Mesendoderm (in vitro differentiated cells): ENCODE results near the gene GRK2. TPM values are rescaled to one million over a fixed set of nuclear protein-coding genes. Genes with fewer than 3 reads are reported as not detected.

Source experiments
- DNase-seq: peaks from one replicate; pipeline ENCODE4 v3.0.0; 2013
- H2AK5ac ChIP-seq: 2 replicates; pipeline ENCODE4 v1.6.1; 2013; ENCODE audit warnings: low read length, inconsistent platforms
- H2BK120ac ChIP-seq: 2 replicates; pipeline ENCODE4 v1.6.1; 2013; ENCODE audit warnings: low read depth, mild to moderate bottlenecking, low read length, moderate library complexity, mixed read lengths
- H2BK15ac ChIP-seq: replicated peaks from 2 replicates; pipeline ENCODE4 v1.6.1; 2013; ENCODE audit warnings: low read depth, mild to moderate bottlenecking, moderate library complexity
- H2BK5ac ChIP-seq: 2 replicates; pipeline ENCODE4 v1.6.1; 2013; ENCODE audit warnings: low read length, inconsistent platforms
- H3K18ac ChIP-seq: 2 replicates; pipeline ENCODE4 v1.6.1; 2013; ENCODE audit warnings: mild to moderate bottlenecking, low read length, mixed read lengths
- H3K23ac ChIP-seq: one replicate; pipeline ENCODE4 v1.6.1; 2013; ENCODE audit warnings: low read length
- H3K27ac ChIP-seq: 2 replicates; pipeline ENCODE4 v1.5.1; 2013; ENCODE audit warnings: low read depth, mild to moderate bottlenecking, inconsistent platforms, low read length, moderate library complexity
- H3K27me3 ChIP-seq: 2 replicates; pipeline ENCODE4 v1.6.1; 2013; ENCODE audit warnings: low read length, control low read depth, mild to moderate bottlenecking, inconsistent platforms; ENCODE audit not compliant: insufficient read depth, poor library complexity
- H3K36me3 ChIP-seq: 2 replicates; pipeline ENCODE4 v1.6.1; 2013; ENCODE audit warnings: low read length, inconsistent platforms; ENCODE audit not compliant: control insufficient read depth, insufficient read depth
- H3K4ac ChIP-seq: one replicate; pipeline ENCODE4 v1.6.1; 2013; ENCODE audit warnings: low read depth, mild to moderate bottlenecking, low read length, moderate library complexity
- H3K4me1 ChIP-seq: 2 replicates; pipeline ENCODE4 v1.6.1; 2013; ENCODE audit warnings: low read depth, low read length, inconsistent platforms; ENCODE audit not compliant: control insufficient read depth
- H3K4me2 ChIP-seq: 2 replicates; pipeline ENCODE4 v1.6.1; 2013; ENCODE audit warnings: low read length
- H3K4me3 ChIP-seq: 2 replicates; pipeline ENCODE4 v1.5.1; 2013; ENCODE audit warnings: mild to moderate bottlenecking, low read length
- H3K56ac ChIP-seq: one replicate; pipeline ENCODE4 v1.6.1; 2013; ENCODE audit warnings: low read length
- H3K79me1 ChIP-seq: 2 replicates; pipeline ENCODE4 v1.6.1; 2013; ENCODE audit warnings: low read length, inconsistent platforms
- H3K79me2 ChIP-seq: 2 replicates; pipeline ENCODE4 v1.6.1; 2013; ENCODE audit warnings: mild to moderate bottlenecking, low read length; ENCODE audit not compliant: control insufficient read depth, insufficient read depth
- H3K9ac ChIP-seq: 2 replicates; pipeline ENCODE4 v1.6.1; 2013; ENCODE audit warnings: low read length, inconsistent platforms
- H4K5ac ChIP-seq: one replicate; pipeline ENCODE4 v1.6.1; 2013; ENCODE audit warnings: low read length
- H4K8ac ChIP-seq: one replicate; pipeline ENCODE4 v1.6.1; 2013; ENCODE audit warnings: low read depth, mild to moderate bottlenecking, control low read depth, low read length, moderate library complexity
- WGBS: extraction: QIAGEN DNeasy Blood & Tissue Kit; methylation state at CpG from one replicate; pipeline ENCODE4 v1.1.7; 2013; ENCODE audit warnings: low lambda C conversion rate, missing lambda C conversion rate; ENCODE audit not compliant: insufficient coverage; ENCODE audit errors: extremely low coverage; 5-methylcytosine and 5-hydroxymethylcytosine counted together
- polyA plus RNA-seq, 2 experiments: library from polyadenylated mRNA; stranded (reverse); fragments of 200-250 nt; gene quantifications; one replicate each; pipeline ENCODE4 v1.2.3, GENCODE V29; 2013

GRK2 gene
- polyA plus RNA-seq (2013, experiment 1 of 2): 30.4 TPM
- 30.6 TPM for polyA plus RNA-seq (2013, experiment 2 of 2)

DNA sequence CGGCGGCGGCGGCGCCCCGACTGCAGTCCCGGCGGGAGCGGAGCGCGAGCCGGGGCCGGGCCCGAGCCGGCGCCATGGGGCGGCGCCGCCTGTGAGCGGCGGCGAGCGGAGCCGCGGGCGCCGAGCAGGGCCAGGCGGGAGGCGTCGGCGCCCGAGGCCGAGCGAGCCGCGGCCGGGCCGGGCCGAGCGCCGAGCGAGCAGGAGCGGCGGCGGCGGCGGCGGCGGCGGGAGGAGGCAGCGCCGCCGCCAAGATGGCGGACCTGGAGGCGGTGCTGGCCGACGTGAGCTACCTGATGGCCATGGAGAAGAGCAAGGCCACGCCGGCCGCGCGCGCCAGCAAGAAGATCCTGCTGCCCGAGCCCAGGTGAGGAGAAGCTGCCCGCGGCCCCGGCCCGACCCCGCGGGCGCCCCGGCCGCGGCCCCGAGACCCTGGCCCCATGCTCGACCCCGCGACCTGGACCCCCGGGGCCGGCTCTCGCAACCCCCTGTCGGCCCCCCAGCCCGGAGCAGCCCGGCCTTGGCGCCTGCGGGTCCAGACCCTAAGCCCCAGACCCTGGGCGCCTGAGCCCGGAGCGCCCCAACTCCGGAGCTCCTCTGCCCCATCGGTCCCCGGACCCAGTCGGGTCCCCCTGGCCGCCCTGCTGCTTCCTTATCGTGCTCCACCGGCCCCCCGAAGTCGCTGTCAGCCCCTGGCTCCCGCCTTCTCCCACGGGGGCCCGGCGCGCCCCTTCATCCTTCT is at the start of gene GRK2:
Gene GRK2, plus strand, starts transcription at position 25 of the 739 bp plus-strand sequence. Its CDS starts 227 bp downstream, at position 252.
- peak; percentile 58 for DNase-seq
- Histone ChIP-seq H3K9ac (peak within 1 kb of the TSS; percentile 91), H3K27me3 (no peaks in the 10 kb centered on the region), H2AK5ac (peak within 1 kb of the TSS; percentile 85), H3K27ac (no peak within 1 kb of the TSS), H3K4me1 (peaks cover 27% of the 10 kb centered on the region), H3K79me1 (peaks cover 34% of the 10 kb centered on the region), H4K5ac (no peak within 1 kb of the TSS), H2BK120ac (peak within 1 kb of the TSS; percentile 6), H3K4me3 (peak within 1 kb of the TSS; percentile 66), H3K79me2 (peaks cover 38% of the 10 kb centered on the region), H3K56ac (peak within 1 kb of the TSS; percentile 96), H3K4ac (peak within 1 kb of the TSS; percentile 96), H2BK5ac (no peak within 1 kb of the TSS), H3K18ac (peak within 1 kb of the TSS; percentile 85), H3K4me2 (peak within 1 kb of the TSS; percentile 94), H3K36me3 (peaks cover 3% of the 10 kb centered on the region), H2BK15ac (no peak within 1 kb of the TSS), H3K23ac (peak within 1 kb of the TSS; percentile 100), H4K8ac (peak within 1 kb of the TSS; percentile 13)
- no CpG with 5 or more reads among the region's 103 CpGs for whole genome bisulfite sequencing

DNA sequence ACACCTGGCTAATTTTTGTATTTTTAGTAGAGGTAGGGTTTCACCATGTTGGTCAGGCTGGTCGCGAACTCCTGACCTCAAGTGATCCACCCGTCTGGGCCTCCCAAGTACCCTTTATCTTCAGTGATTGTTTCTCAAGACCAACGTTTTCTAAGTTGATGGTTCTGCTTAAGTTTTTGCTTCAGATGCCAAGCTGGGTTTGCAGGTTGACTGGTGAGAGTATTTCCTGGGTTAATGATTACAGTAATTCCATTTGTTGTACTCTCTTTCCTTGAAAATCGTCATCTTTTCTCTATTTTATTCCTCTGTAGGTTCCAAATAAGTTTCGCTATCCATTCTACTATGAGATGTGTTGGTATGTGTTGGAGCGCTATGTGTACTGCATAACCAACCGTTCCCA is 38.5 kb upstream of the GRK2 start:
- H3K4ac ChIP-seq: no peak overlapping the region
- no peaks in the 10 kb centered on the region for H3K27me3 ChIP-seq
- no peak overlapping the region for H3K18ac ChIP-seq
- H3K4me3 ChIP-seq: no peak overlapping the region
- H3K4me2 ChIP-seq: no peak overlapping the region
- no peaks in the 10 kb centered on the region for H3K79me2 ChIP-seq
- WGBS: no CpG with 5 or more reads among the region's 8 CpGs
- no peak overlapping the region for H2BK15ac ChIP-seq
- H2BK120ac ChIP-seq: no peak overlapping the region
- no peaks in the 10 kb centered on the region for H3K79me1 ChIP-seq
- no peak overlapping the region for H4K8ac ChIP-seq
- H3K4me1 ChIP-seq: no peaks in the 10 kb centered on the region
- H3K27ac ChIP-seq: no peak overlapping the region
- H4K5ac ChIP-seq: no peak overlapping the region
- no peak overlapping the region for H2BK5ac ChIP-seq
- DNase-seq: no peak
- peaks cover 10% of the 10 kb centered on the region for H3K36me3 ChIP-seq
- no peak overlapping the region for H3K56ac ChIP-seq
- no peak overlapping the region for H3K23ac ChIP-seq
- no peak overlapping the region for H2AK5ac ChIP-seq
- no peak overlapping the region for H3K9ac ChIP-seq

DNA sequence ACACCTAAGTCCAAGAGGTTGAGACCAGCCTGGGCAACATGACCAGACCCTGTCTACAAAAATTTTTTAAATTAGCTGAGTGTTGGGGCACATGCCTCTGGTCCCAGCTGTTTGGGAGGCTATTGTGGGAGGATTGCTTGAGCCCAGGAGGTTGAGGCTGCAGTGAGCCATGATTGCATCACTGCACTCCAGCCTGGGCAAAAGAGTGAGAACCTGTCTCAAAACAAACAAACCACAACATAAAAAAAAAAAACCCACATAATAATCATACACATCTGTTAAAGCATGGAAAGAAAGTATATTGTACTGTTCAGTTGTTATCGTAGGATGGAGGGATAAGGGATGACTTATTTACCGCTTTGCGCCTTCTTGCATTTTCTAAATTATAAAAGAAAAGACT is 35.9 kb upstream of the GRK2 start:
- no peak overlapping the region for H2AK5ac ChIP-seq
- H3K4me2 ChIP-seq: no peak overlapping the region
- WGBS: no CpG with 5 or more reads among the region's 3 CpGs
- peaks cover 7% of the 10 kb centered on the region for H3K36me3 ChIP-seq
- no peaks in the 10 kb centered on the region for H3K79me1 ChIP-seq
- H2BK120ac ChIP-seq: no peak overlapping the region
- no peak overlapping the region for H3K9ac ChIP-seq
- no peak overlapping the region for H4K5ac ChIP-seq
- H2BK15ac ChIP-seq: no peak overlapping the region
- H2BK5ac ChIP-seq: no peak overlapping the region
- no peak overlapping the region for H3K18ac ChIP-seq
- no peak overlapping the region for H4K8ac ChIP-seq
- DNase-seq: no peak
- no peak overlapping the region for H3K4me3 ChIP-seq
- H3K27ac ChIP-seq: no peak overlapping the region
- no peaks in the 10 kb centered on the region for H3K27me3 ChIP-seq
- no peak overlapping the region for H3K56ac ChIP-seq
- H3K4ac ChIP-seq: no peak overlapping the region
- no peaks in the 10 kb centered on the region for H3K4me1 ChIP-seq
- no peaks in the 10 kb centered on the region for H3K79me2 ChIP-seq
- no peak overlapping the region for H3K23ac ChIP-seq

DNA sequence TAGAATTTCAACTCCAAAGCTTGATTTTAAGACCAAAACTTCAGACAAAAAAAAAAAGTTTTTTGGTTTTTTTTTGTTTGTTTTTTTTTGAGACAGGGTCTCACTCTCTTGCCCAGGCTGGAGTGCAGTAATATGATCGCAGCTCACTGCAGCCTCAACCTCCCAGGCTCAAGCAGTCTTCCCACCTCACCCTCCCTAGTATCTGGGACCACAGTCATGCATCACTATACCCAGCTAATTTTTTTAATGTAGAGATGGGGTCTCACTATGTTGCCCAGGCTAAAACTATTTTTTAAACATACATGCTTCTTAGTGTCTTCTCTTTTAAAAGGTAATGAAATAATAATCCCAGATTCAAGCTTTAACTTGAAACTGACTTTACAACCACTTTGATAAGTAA is 35.4 kb upstream of the GRK2 start:
- H3K27me3 ChIP-seq: no peaks in the 10 kb centered on the region
- no peak overlapping the region for H2AK5ac ChIP-seq
- no peak overlapping the region for H3K4me3 ChIP-seq
- H3K79me2 ChIP-seq: no peaks in the 10 kb centered on the region
- no peaks in the 10 kb centered on the region for H3K79me1 ChIP-seq
- peaks cover 7% of the 10 kb centered on the region for H3K36me3 ChIP-seq
- no peak overlapping the region for H3K27ac ChIP-seq
- no peak overlapping the region for H2BK15ac ChIP-seq
- no CpG with 5 or more reads among the region's 1 CpG for WGBS
- no peak for DNase-seq
- no peak overlapping the region for H4K8ac ChIP-seq
- no peak overlapping the region for H4K5ac ChIP-seq
- no peak overlapping the region for H2BK5ac ChIP-seq
- H2BK120ac ChIP-seq: no peak overlapping the region
- H3K9ac ChIP-seq: no peak overlapping the region
- H3K4me1 ChIP-seq: no peaks in the 10 kb centered on the region
- no peak overlapping the region for H3K23ac ChIP-seq
- H3K18ac ChIP-seq: no peak overlapping the region
- no peak overlapping the region for H3K4me2 ChIP-seq
- H3K4ac ChIP-seq: no peak overlapping the region
- H3K56ac ChIP-seq: no peak overlapping the region

DNA sequence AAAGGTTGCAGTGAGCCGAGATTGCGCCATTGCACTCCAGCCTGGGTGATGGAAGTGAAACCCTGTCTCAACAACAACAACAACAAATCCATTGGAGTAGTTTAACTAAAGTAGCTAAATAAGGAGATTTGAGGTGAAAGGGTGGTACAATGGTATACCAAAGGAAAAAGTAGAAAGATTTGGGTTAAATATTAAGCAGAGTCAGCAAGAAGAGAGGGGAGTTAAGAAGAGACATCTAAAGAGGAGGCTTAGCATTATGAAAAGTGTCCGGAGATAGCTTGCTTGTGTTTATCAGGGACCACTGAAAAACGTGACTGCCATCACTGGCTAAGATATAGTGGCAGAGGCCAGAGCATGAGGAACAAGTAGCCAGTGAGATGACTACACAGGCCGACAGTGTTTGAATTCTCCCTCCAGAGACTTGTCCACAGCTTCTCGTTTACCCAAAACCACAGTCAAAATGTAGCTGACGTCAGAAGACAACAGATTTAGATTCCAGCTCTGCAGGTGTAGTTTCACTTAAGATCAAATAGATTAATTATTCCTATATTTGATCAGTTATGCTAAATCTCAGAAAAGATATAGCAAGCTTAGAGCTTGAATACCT is 32.6 kb upstream of the GRK2 start:
- no peak overlapping the region for H4K5ac ChIP-seq
- no peak overlapping the region for H3K4me3 ChIP-seq
- no peak overlapping the region for H3K27ac ChIP-seq
- H2BK120ac ChIP-seq: no peak overlapping the region
- no peak overlapping the region for H4K8ac ChIP-seq
- H2BK5ac ChIP-seq: no peak overlapping the region
- no peak overlapping the region for H3K4ac ChIP-seq
- no CpG with 5 or more reads among the region's 7 CpGs for WGBS
- H3K4me1 ChIP-seq: no peaks in the 10 kb centered on the region
- no peak for DNase-seq
- no peak overlapping the region for H3K18ac ChIP-seq
- no peak overlapping the region for H2BK15ac ChIP-seq
- H3K9ac ChIP-seq: no peak overlapping the region
- H3K79me2 ChIP-seq: no peaks in the 10 kb centered on the region
- H3K56ac ChIP-seq: no peak overlapping the region
- peaks cover 2% of the 10 kb centered on the region for H3K79me1 ChIP-seq
- no peaks in the 10 kb centered on the region for H3K27me3 ChIP-seq
- no peak overlapping the region for H3K4me2 ChIP-seq
- H3K23ac ChIP-seq: no peak overlapping the region
- H3K36me3 ChIP-seq: peaks cover 4% of the 10 kb centered on the region
- no peak overlapping the region for H2AK5ac ChIP-seq
